Fibroblast of lung (primary cell): Measurements from ENCODE around the gene KCNIP4.

Source experiments
- CTCF ChIP-seq, 2 donors: IDR thresholded peaks in 1 of 2; conservative IDR thresholded peaks in 1 of 2; 1 replicate in 1 of 2; 2 replicates in 1 of 2; pipeline ENCODE4 v1.5.1; 2011 to 2012; ENCODE audit warnings: low read length in 2 of 2, control low read depth in 1 of 2, inconsistent platforms in 1 of 2, low read depth in 1 of 2, mild to moderate bottlenecking in 1 of 2
- EZH2 ChIP-seq: IDR thresholded peaks from 2 replicates; pipeline ENCODE4 v1.5.1; 2012; ENCODE audit warnings: low read length, control low read depth, mild to moderate bottlenecking; ENCODE audit errors: missing control alignments

GRCh38 chr4:21753084-21753760, 195.3 kb downstream of the KCNIP4 start:
- TF ChIP-seq CTCF (conservative IDR thresholded peaks at IDR 0.05 in 1 of 2, IDR thresholded peaks at IDR 0.05 in 1 of 2; ENCODE audit: low read depth in 1 of 2, low read length in 2 of 2): no peak
- no peak for TF ChIP-seq EZH2
